ENCODE data around the gene NR3C1. TPM values are rescaled to one million over a fixed set of nuclear protein-coding genes. Genes with fewer than 3 reads are reported as not detected.

The NR3C1 gene
- total RNA-seq, 1 donor from 2014 or later, result 45.8 TPM

DNA sequence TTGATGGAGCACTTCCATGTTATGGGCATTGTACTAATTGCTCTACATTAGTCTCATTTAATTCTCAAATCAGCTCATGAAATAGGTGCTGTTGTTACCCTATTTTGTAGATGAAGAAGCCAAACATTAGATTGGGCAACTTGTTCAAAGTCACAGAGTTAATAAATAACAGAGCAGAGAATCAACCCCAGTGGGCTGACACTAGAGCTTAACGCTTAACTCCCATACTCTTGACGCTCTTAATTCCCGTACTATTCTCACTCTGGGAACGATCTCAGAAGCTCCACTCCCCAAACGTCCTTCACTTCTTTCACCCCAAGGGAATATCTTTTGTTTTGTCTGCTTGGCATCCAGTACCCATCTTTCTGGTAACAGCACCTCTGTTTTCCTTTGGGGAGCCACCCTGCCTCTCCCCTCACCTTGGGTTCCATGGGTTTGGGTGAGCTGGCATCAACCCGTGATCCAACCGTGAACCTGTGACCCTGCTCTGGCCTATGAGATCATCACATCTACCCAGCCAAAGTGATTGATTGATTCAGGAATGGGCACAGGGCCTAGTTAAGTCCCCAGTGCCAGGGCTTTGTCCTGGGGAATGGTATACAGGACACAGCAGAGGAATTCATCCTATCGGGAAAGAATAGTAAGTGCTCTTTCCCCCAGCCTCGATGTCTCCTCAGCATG lies 169.2 kb downstream of the NR3C1 start:
- no peak for DNase-seq (ENCODE audit: low spot score)

DNA sequence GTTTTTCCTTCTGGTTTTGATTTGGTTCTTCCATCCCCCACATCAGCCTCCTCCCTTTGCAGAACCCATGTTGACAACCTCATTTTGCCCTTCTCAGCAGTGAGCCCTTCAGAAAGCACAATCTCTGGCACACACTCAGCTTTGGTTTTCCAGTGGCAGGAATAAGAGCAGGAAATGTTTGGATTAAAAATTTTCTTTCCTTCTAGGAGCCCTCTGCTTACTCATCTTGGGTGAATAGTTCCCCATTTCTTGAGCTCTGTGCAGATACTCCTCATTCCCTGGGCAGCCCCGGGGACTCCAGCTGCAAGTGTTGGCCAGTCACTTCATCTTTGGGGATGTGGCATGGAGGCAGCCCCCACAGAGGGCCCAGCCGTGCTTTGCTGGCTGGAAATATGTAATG lies 170.5 kb downstream of the NR3C1 start:
- no peak for DNase-seq (ENCODE audit: low spot score)

DNA sequence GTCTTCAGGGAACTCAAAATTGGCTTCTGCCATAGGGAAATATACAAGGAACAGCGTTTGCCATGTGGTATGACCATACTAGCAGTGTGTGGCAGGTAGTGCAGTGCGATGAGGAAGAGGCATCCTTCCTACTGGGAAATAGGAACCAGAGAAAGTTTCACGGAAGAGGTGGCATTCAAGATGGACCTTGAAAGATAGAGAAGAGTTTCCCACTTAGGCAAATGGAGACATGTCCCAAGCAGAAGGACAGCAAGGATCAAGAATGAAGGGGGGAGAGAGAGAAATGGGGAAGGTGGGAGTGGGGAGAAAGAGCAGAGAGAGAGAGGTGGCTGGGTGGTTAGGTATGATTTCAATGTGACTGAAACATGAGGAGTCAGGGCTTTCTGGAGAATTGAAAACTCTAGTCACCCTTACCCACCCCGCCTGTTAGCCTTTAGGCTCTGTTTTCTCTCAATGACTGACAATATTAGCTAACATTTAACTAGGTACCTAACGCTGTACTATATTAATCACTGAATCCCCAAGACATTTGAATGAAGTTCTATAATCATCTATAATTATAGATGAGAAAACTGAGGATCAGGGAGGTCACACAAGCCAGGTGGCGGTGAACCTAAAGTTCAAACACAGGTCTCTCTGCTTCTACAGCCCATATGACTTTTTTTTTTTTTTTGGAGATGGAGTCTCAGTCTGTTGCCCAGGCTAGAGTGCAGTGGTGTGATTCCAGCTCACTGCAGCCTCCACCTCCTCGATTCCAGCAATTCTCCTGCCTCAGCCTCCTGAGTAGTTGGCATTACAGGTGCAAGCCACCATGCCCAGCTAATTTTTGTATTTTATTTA lies 171.3 kb downstream of the NR3C1 start:
- DNase-seq (ENCODE audit: low spot score), result no peak

GRCh38 chr5:143231416-143231815 lies 172.1 kb downstream of the NR3C1 start:
- DNase-seq (ENCODE audit: low spot score), result no peak

- no peak for DNase-seq (ENCODE audit: low spot score)
Measured at GRCh38 chr5:143230676-143230996, 172.8 kb downstream of the NR3C1 start.

DNA sequence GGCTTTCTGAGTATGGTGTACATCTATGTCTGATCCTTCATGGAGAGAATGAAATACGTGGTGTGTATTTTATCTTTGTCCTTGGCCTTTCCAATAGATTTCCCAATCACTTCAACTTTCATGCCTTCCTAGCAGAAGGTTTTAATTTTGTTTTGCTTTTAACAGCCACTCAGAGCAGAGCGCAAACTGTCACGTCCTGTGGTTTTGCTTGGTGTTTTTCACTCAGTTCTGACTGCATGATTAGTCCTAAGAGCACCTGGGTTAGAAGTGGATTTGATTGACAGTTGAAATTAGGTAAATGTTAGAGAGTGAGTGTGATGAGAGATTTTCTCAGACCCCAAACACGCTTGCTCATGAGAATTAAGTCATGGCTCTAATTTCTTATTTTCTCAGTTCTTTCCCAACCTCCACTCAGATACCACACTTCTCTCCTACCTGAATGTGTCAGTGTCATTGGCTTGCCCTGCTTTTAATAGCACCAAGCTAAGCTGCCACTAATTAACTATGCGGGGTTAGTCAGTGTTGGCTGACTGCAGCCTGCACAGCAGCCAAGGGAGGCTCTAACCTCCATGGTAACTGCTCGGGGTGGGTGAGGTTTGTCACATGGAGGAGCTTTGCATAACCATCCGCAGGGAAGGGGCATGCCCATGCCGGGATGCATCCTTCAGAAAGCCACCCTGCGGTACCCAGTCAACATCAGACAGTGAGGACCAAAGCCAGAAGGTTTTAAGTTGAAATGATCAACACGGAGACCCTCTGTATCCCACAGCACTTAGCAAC lies 173.4 kb downstream of the NR3C1 start:
- no peak for DNase-seq (ENCODE audit: low spot score)

DNA sequence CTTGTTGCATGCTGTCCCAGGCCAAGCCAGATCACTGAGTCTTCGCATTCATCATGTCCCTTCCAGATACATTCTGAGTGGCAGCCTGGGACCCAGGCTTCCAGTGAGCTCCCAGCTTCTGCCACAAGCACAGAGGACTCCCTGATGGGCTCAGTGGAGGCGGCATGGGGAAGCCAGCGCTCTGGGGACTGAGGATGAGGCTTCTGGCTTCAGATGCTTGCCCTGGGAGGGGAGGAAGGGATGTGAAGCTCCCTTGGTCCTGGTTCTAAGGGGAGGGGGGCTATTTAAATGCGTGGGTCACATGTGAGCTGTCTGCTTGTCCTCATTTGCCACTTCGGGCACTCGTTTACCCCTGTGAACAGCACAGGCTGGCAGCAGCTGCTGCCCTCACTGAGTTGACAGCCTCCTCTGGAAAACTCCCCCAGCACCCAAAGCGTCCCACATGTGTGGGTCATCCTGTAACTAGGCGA lies 174.0 kb downstream of the NR3C1 start:
- DNase-seq (ENCODE audit: low spot score), result no peak

DNA sequence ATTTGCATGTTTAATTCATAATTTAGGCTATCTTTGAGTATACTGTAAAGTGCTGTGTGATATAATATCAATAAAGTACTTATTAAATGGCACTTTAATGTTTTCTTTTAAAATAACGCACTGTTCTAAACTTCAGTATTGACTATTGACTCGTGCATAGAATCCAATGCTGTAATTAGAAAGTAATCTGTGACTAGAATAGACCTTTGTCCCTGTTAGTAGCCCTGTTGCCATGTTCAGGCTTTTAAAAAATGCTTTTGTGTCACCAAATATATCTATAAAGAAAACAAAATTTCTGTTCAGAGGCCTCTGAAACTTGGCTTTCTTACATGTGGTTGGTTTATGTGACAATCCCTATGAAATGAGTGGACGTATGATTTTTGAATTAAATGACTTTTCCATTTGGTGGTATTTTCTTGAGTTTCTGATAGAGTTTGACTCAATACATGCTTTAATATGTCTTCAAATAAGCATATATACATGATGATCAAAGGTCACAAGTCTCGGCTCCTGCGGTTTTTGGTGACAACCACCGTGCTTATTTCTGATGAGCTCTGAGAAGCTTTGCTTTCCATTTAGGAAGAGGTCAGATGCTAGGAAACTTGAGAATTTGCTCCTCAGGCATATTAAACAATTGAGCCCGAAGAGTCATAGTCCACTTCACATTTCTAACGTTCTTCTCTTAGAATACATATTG lies 174.7 kb downstream of the NR3C1 start:
- DNase-seq (ENCODE audit: low spot score), result no peak
